ENCODE results near the gene TEX48. TPM values are rescaled to one million over a fixed set of nuclear protein-coding genes. Genes with fewer than 3 reads are reported as not detected.

The TEX48 gene
- polyA plus RNA-seq, 2 of the 4 experiments (the other 2 are of a cell fraction), result not detected

DNA sequence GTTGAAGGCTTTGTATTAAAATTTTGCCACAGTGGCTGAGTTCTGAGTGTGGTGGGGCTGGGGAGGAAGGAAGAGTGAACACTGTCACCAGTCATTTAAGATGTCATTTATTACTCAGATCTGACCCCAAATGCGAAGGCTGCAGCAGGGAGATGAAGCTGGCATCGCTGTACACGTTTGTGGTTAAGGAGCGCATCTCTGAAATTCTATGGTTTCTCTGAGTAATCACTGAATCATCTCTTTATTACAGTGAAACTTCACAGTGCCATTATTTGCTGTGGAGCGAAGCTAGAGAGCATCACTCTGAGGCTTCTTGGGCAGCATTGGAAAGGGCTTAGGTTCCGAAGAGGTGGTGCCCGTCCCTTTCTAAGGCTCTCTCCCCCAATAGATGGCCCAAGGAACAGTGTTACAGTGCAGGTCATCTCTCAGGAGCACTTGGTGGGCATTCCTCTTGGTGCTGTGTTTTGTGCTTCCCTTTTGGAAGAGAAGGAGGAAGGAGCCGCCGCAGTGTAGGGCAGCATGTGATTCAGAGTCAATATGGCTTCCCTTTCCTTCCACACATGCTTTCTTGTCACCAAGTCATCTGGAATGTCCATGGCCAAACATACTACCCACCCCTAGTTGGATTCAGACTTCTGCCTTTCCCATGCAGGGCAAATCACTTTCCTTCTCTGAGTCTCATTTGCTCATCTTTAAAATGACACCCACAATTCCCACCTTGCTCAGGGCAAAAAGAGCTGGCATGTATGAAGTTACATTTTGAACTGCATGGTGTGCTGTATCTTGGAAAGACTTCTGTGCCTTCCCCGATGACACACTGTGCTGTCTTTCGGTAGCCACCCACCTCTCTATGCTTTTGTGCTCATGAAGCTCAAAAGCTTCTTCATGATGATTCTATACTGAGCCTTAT lies 9.3 kb upstream of the TEX48 start:
- peak; percentile 69 to 78 for DNase-seq (ENCODE audit: low read depth in 1 of 2, low spot score in 1 of 2)
- POLR2A ChIA-PET, result interaction anchor here (1.0 to 1.4 kb wide), 3 partner anchors 16 to 216 kb away, joined by 3 to 5 read pairs (median 4); partner anchors contain the start of gene ATP6V1G1
- CTCF ChIA-PET, result interaction anchor here (0.6 to 12.4 kb wide), 11 partner anchors 11 to 323 kb away, joined by 3 to 108 read pairs (median 9); partner anchors contain the start of gene TEX48
- WGBS (ENCODE audit: missing lambda C conversion rate), result 30% methylated on average over 11 of the region's 11 CpGs
- no peak for TF ChIP-seq ZSCAN20 (CRISPR knock-in tag; IDR thresholded peaks at IDR 0.05)
- no peak for TF ChIP-seq KDM1A (IDR thresholded peaks at IDR 0.05; ENCODE audit: low read depth)
- peak; percentile 89 for TF ChIP-seq JUNB (IDR thresholded peaks at IDR 0.05)
- TF ChIP-seq MAFK (IDR thresholded peaks at IDR 0.05; ENCODE audit: partially characterized antibody), result peak; percentile 52
- no peak for TF ChIP-seq EHF (CRISPR knock-in tag; IDR thresholded peaks at IDR 0.05)
- TF ChIP-seq GATA3 (IDR thresholded peaks at IDR 0.05; ENCODE audit: borderline replicate concordance), result peak; percentile 89
- TF ChIP-seq HOXB5 (CRISPR knock-in tag; IDR thresholded peaks at IDR 0.05), result 0 out of 2 replicates have a peak, but pooled peaks have one; percentile 37
- no peak for TF ChIP-seq NPAS2 (CRISPR knock-in tag; IDR thresholded peaks at IDR 0.05; ENCODE audit: borderline replicate concordance)
- TF ChIP-seq CEBPB (IDR thresholded peaks at IDR 0.05), result peak in 1 of 2 experiments; percentile 60; a peak in 1 of 4 replicates
- no peak for TF ChIP-seq BCL3 (IDR thresholded peaks at IDR 0.05)
- 0 out of 5 replicates have a peak, but pooled peaks of 1 of the 2 experiments have one; percentile 55 for TF ChIP-seq EP300 (IDR thresholded peaks at IDR 0.05)
- 0 out of 2 replicates have a peak, but pooled peaks have one; percentile 53 for TF ChIP-seq PBX3 (IDR thresholded peaks at IDR 0.05)
- TF ChIP-seq MAX (IDR thresholded peaks at IDR 0.05), result peak; percentile 75
- TF ChIP-seq USF2 (IDR thresholded peaks at IDR 0.05), result peak; percentile 29
- TF ChIP-seq RAD21 (conservative IDR thresholded peaks at IDR 0.05 in 1 of 2, IDR thresholded peaks at IDR 0.05 in 1 of 2), result peak; percentile 16 to 25; a peak in 2 of 5 replicates
- TF ChIP-seq FOXS1 (CRISPR knock-in tag; IDR thresholded peaks at IDR 0.05), result no peak
- TF ChIP-seq ZC3H11A (IDR thresholded peaks at IDR 0.05), result no peak
- TF ChIP-seq FOSL2 (IDR thresholded peaks at IDR 0.05), result peak; percentile 72
- peak; percentile 89 for TF ChIP-seq FOSL2 (CRISPR knock-in tag; IDR thresholded peaks at IDR 0.05)
- peak; percentile 43 to 59; a peak in 3 of 5 replicates for TF ChIP-seq JUN (IDR thresholded peaks at IDR 0.05)
- Histone ChIP-seq H3K9me3 (no peaks in the 10 kb centered on the region), H3K4me2 (peak overlapping the region; percentile 76), H3K4me3 (peak overlapping the region; percentile 6; the same call in 1 of the 3 replicates), H3K4me1 (peaks cover 31% of the 10 kb centered on the region), H3K27ac (peak overlapping the region; percentile 74 to 82)
- FAIRE-seq, result peak; percentile 36
- ATAC-seq, result peak; percentile 93 to 97

GRCh38 chr9:114690308-114690707 lies 8.3 kb upstream of the TEX48 start:
- H3K4me2 ChIP-seq, result peak overlapping the region; percentile 76
- no peaks in the 10 kb centered on the region for H3K9me3 ChIP-seq
- DNase-seq (ENCODE audit: low read depth in 1 of 2, low spot score in 1 of 2) (peak in 1 of 2 experiments; percentile 32), ATAC-seq (peak; percentile 22 to 53; a peak in 3 of 6 replicates), FAIRE-seq (no peak)
- no peak overlapping the region for H3K4me3 ChIP-seq
- peaks cover 31% of the 10 kb centered on the region for H3K4me1 ChIP-seq
- peak overlapping the region; percentile 74 to 82; a peak in 5 of 6 replicates for H3K27ac ChIP-seq
- WGBS (ENCODE audit: missing lambda C conversion rate), result 75% methylated on average over 4 of the region's 4 CpGs
- no peak for TF ChIP-seq TFCP2L1 (CRISPR knock-in tag; IDR thresholded peaks at IDR 0.05)
- TF ChIP-seq GATA3 (IDR thresholded peaks at IDR 0.05; ENCODE audit: borderline replicate concordance), result peak; percentile 35; the same call in 1 of the 2 replicates
- ChIA-PET POLR2A (interaction anchor here (1.2 kb wide), 1 partner anchor 103 kb away, joined by 5 read pairs; the partner anchor contains the start of gene ATP6V1G1), CTCF (interaction anchor here (0.5 to 12.4 kb wide), 9 partner anchors 10 to 575 kb away, joined by 3 to 108 read pairs (median 10); partner anchors contain the start of gene TEX48)

Measured in A549 (cell line).